HG03432 (cell line): ENCODE data around the gene PDIA2.
"Not testable (repeated sequence)": the region's sequence is repeated elsewhere in the genome, so short reads cannot be mapped to it uniquely, and the experiment has no call there.

Experiments used
- ATAC-seq: cut with Tn5 transposase; IDR thresholded peaks from one replicate; pipeline ENCODE4 v1.9.1; 2021; ENCODE audit warnings: mild to moderate bottlenecking, moderate library complexity; ENCODE audit not compliant: unreplicated experiment

PDIA2 gene

DNA sequence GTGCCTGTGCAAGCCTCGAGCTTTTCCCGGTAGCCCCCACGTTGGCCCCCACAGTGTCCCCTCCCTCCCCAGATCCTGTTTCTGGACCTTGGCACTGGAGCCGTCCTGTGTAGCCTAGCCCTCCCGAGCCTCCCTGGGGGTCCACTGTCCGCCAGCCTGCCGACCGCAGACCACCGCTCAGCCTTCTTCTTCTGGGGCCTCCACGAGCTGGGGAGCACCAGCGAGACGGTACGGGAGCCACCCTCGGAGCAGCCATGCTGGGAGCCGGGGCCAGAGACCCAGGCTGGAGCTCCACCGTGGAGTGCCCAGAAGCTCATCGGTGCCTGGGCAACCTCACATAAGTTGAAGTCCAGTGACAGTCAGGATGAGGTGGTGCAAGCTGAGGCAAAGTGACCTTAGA is 19.0 kb upstream of the PDIA2 start:
- no peak for ATAC-seq

DNA sequence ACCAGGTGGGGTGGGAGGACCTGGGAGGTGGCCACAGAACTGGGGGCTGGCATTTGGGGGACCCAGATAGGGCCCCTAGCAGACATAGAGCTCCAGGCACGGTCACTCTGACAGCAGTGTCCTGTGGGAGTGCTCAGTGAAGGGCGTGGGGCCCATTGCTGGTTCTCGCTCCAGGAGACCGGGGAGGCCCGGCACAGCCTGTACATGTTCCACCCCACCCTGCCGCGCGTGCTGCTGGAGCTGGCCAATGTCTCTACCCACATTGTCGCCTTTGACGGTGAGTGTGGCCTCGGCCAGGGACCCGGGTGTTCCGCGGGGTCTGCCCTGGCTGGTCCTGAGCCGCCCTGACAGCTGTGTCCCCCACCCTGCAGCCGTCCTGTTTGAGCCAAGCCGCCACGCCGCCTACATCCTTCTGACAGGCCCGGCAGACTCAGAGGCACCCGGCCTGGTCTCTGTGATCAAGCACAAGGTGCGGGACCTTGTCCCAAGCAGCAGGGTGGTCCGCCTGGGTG is 18.5 kb upstream of the PDIA2 start:
- ATAC-seq = no peak

DNA sequence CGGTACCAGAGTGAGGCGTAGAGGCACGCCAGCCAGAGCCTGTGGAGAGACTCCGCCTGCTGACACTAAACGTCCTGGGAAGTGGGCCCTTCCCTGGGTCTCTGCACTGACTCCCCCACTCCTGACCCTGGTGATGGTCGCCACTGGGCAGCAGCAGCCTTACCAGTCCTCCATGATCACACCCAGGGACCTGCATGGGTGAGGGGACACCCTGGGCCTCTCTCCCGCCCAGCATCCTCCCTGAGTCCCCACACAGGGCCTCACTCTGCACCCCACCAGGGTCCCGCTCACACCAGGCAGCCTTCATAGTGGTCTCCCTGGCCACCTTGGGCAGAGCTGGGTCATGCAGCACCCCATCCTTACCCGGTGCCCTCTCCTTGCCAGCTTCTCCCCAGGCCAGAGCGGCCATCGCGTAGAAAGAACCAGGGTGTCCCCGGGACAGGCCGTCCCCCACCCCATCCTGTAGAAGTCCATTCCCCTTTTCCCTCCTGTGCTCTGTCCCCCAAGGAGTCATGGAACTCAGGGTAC is 17.9 kb upstream of the PDIA2 start:
- ATAC-seq = no peak

DNA sequence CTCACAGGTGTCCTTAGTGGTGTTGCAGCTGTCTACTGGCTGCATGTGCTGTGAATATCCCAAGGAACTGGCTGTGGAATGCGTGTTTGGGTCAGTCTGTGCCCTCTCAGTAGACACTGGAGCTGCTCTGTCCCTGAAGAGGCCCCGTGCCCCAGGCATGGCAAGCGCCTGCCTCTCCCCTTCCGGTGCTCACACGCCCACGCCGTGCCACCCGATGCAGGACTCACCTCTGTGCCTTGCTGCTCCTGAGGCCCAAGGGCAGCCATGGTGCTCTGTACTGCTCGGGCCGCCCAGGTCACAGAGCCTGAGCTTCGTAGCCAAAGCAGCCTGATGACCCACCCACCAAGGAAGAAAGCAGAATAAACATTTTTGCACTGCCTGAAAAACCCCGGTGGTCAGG is 17.3 kb upstream of the PDIA2 start:
- no peak for ATAC-seq

DNA sequence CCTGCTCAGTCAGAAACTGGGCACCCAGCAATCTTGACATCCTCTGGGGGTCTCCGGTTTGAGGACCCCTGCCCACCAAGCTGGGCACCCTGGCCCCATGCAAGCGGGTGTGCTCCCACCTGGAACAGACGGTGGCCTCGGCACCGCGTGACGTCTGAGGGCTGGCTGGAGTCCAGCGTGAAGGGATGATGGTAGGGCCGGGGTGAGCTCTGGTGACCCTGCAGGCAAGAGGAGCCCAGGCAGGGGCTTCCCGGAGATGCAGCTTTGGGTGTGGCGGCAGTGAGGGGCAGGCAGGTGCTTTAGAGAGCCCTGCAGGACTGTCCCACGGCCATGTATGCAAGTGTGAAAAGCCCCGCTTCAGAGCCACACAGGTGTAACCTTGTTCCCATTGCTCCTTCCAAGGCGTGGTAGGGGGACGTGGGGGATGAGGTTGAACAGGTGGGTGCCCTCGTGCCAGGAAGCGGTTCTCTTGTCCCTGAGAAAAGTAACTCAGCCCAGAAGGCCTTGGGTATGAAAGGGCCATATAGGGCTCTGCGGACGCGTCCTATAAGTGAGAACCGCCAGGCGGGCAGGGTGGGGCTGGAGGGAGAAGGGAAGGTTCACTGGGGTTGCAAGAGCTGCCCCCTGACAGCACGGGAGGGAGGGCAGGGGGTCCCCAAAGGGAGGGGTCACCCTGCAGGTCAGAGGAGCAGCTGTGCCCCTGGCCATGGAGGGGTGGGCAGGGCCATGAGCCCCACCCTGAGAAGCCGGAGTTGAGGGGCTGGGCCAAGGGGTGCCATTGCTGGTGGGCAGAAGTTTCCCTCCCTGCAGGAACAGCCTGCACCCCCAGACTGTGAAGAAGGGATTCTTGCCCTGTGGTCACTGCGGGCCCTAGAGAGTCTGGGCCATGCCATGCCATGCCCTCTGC is 16.5 kb upstream of the PDIA2 start:
- no peak for ATAC-seq

DNA sequence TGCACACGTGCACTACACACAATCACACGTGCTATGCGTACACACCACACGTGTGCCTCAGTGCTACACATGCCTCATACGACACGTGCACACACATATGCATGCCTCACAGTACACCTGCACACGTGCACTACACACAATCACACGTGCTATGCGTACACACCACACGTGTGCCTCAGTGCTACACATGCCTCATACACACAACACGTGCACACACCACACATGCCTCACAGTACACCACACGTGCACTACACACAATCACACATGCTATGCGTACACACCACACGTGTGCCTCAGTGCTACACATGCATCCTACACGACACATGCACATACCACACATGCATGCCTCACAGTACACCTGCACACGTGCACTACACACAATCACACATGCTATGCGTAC is 15.4 kb upstream of the PDIA2 start:
- not testable (repeated sequence) for ATAC-seq

DNA sequence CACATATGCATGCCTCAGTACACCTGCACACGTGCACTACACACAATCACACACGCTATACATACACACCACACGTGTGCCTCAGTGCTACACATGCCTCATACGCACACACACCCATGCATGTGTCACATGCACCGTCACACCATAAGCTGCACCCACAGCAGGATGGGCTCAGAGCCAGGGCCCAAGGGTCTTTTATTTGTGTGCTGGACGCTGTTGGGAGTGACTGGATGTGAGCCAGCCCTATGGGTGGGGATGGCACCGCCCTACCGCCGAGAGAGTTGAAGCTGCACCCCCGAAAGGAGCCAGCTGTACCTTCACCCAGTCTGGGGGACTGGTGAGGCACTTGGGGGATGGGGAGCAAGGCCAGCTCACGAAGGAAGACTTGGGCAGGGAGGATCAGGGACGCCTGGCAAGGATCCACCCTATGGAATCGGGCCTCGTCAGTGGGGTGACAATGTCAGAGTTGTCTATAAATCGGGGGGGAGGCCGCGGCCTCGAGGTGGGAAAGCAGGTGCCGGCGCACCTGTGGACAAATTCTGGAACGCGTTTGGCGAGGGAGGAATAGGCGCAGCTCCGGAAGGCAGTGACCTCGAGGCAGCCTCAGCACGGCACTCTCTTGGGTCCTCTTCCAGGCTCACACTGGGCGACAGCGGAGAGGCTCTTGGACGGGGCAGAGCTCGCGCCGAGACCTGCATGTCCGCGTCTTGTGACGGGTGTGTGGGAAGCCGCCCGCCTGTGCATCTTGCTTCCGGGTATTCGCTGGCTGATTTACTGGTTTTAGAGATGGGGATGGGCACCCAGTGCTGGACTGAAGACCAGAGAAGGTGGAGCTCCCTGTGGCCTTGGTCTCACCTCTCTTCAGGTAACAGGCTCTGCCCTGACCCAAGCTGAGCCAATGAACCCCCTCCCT is 14.6 kb upstream of the PDIA2 start:
- ATAC-seq = no peak

DNA sequence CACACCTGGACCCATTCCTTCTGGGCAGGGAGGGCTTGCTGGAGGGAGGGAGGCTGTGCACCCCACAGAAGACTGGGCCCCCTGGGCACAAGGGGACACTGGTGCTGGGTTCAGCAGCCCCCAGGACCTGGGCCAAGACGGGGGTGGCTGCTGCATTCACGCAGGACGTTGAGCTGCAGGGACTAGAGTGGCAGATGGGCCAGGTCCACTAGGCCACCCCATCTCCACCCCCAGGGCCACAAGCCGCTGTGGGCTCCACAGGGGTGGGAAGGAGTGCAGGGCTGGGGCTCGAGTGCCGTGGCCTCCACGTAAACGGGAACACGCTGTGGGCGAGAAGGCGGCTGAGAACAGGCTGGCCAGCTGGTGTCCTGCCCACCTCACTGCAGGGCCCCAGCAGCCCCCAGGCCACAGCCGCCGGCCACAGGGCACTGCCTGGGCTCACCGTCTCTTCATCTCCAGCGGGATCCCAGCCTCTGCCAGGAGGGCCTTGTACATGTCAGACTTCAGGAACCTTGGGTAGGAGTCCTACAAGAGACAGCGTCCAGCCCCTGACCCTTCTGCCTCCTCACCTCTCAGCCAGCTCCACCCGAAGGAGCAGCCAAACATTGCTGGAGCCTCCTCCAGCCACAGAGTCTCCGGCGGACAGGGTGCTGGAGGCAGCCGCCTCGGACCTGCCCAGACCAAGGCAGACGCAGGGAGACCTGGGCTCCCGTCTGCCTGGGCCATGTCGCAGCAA is 13.7 kb upstream of the PDIA2 start:
- ATAC-seq = no peak

DNA sequence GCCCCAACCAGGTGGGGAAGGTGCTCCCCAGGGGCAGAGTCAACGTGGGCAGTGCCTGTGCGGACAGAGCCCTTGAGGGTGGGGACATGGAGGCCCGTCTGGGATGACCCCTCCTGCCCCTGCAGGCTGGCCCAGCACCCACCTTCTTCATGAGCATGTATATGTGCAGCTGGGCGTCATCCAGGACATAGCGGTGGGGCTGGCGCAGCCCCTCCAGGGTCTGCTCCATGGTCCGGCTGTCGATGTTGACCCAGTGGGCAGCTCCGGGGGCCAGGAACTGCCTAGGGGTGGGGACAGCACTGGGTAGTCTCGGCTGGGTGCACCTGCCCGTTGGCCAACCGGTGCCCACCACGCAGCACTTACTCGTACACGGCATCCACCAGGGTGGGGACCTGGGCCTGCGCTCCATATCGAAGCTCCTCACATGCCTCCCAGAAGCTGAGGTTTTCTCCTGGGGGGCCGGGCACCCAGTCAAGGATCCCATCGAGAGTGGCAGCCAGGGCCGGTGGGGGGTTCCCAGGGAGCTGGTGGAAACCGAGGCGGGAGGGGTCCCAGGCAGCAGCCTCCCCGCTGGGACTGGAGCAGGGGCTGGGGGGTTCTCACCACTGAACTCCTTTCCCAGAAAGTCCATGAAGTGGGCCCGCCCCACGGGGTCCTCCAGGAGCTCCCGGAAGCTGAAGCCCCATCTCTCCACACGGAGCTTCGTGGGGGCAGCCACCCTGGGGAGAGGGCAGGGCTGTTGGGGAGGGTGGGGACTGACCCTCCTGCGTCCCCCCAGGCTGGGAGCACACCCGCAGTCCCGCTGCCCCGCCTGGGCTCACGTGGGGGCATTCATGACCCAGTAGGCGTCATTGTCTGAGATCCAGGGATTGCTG is 12.3 kb upstream of the PDIA2 start:
- no peak for ATAC-seq

DNA sequence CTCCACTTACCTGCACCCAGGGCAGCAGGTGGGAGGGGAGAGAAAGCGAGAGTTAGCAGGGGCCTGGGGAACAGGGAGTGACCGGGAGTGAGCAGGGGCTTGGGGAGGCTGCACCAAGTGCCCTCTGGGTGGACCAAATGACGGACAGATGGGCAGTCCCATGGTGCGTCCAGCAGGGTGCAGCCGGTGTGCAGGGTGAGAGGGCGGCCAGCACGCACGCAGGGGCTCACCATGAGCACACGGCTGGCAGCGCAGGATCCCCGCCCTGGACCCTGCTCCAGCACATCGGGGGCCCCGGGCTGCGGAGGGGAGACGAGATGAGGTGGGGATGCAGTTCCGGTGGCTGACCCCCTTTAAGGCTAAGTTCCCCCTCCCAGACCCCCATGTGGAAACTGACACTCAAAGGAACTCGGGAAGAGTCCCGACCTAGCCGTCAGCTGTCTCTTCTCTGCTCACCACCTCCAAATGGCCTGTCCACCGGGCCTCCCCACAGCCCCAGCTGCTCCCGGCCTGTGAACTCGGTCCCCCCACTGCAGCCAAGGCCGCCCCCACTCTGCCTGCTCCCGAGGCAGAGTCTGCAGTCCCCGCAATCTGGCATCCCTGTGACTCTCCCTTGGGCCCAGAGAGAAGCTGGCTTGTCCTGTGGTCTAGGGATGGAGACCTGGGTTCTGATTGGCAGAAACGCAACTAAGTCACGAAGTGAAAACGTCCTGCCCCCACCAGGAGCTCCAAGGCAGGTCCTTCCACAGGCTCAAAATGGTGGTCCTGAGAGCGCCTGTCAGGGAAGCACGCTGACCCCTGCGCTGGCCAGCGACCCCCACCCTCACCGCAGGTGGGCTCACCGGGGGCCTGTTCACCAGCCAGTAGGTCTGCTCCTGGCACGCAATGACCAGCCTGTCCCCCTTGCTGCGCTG is 10.1 kb upstream of the PDIA2 start:
- ATAC-seq = no peak

DNA sequence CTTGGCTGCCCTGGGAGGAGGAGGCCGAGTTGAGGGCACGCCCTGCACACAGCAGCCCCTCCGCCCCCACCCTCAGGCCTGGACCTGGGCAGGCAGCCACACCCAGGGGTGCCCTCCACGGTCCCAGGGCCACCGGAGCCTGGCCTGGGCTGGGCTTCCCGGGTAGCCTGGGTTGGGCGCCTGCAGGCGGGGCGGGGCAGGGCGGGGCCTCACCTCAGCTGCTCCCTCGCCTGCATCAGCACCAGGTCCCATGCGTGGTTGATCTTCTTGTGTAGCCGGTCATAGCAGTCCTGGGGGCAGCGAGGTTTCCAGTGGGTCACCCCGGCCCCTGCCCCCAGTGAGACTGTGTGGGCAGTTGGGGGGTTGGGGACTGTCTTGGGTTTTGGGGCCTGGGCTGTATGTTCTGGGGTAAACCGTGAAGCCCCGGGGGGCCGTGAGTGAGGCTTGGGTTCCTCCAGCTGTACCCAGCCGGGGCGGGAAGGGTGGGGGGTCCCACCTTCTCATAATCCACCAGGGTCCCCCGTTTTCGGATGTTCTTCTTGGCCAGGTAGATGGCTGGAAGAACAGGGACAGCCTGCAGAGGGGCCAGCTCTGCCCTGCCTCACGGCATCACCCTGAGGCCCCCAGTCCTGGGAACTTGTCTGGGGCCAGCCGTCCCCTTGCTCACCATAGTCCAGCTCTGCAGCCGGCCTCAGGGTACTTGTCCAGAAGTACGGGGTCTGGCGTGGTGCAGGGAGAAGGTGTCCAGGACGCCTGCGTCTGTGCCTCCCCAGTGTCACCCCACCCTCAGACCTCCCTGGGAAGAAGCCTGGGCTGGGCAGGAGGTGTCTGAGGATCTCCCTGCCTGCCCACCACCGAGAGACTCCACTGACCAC is 9.2 kb upstream of the PDIA2 start:
- ATAC-seq = no peak

DNA sequence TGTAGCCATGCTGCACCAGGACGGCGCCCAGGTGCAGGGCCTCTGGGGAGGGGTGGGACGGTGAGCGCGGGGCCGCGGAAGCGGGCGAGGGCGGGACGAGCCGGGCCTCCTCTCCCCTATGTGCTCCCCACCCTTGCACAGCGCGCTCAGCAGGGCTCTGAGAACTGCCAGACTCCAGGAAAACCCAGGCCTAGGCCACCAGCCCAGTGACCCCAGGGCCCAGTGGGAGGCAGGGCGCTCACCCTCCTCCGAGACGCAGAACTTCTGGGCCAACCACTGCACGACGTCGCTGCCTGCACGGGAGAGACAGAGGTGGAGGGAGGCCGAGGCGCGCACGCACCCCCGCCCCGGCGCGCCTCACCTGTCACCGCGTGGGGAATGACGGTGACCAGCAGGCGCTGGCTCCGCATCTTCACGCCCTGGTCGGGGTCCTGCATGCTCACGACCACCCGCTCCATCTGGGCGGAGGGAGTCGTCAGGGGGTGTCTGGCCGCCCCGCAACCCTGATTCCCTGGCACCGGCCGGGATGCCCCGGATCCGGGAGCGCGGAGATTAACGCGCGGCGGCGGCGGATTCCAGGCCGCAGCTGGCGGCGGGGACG is 7.8 kb upstream of the PDIA2 start:
- ATAC-seq = no peak

DNA sequence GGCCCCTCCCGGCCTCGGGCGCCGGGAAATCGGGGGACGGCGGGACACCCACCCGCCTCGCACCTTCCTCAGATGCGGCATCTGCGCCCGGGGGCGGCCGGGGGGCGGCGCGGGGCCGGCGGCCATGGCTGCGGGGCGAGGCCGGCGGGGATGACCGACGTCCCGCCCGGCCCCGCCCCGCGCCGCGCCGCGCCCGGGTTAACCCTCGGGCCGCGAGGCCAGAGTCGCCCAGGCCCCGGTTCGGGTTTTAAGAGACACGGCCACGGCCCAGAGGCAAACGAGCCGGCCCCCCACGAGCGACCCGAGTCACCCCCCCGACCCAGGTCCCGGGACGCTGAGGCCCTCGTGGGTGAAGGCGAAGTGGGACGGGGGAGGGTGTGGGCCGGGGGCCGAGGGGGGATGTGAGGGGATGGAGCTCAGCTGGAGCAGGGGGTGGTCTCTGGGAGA is 7.2 kb upstream of the PDIA2 start, which contains the start of gene RGS11:
Gene RGS11 (minus strand): TSS at position 159 of the 447 bp plus-strand sequence. CDS start 33 bp downstream, at position 126.
- no peak for ATAC-seq

DNA sequence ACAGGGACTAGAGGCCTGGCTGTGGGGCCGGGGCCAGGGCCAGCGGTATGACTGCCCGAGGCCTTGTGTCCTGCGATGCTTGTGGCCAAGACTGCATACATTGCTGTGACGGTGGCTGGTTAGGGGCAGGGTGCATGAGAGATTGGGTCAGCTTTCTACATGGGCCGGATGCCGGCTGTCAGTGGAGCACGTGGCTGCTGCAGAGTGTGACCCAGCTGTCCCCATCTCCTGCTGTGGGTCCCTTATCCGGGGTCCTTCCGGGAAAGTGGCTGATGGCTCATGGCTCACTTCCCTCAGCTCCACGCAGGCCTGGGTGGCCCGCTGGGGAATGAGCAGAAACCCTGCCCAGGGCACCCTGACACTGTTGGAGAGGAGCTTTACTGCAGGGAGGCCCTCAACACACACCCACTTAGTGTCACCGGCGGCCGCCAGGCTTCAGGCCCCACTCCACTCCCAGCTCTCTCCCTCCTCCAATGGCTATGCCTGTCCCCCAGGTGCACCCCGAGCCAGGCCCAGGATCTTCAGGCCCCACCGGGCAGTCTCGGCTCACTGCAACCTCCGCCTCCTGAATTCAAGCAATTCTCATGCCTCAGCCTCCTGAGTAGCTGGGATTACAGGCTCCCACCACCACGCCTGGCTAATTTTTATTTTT is 6.4 kb upstream of the PDIA2 start:
- ATAC-seq = no peak

DNA sequence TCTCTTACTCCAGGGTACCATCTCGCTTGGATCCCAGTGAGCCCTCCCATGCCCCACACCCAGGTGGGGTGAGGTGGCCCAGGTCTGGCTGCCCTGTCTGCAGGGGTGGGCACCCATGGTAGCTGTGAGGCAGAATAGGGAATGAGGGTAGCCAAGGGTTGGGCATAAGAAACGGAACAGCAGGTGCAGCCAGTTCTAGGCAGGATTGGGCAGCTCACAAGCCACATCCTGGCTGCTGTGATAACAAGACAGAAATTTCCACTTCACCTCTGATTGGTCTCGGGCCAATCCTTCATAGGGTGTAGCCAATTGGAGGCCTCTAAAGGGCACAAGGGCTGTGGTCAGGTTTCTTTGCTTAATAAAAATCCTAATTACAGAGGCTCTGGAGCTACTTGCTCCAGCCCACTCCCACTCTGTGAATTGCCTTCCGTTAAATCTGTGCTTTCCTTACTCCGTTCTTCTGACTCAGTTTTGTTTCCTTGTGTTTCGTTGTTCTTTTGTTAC is 4.0 kb upstream of the PDIA2 start:
- ATAC-seq = no peak

DNA sequence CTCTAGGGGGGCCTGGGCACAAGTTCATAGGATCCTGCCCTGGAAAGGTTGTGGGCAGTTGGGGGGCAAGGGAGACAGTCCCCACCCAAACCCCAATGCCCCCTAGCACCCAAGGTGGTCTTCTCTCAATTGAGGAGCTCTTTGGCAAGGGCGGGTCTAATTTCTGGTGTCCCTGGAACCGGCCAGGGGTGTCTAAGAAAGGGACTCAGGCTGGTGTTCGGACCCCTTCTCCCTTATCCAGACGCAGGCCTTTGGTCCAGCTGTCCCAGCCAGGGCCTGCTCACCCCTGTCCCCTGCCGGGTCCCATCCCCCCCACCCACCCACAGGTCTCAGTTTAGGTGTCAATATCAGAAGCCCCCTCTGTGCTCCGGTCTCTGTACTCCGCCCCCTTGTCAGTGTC is 3.4 kb upstream of the PDIA2 start:
- no peak for ATAC-seq
